H9 (cell line): ENCODE data around the gene CELSR2. TPM values are rescaled to one million over a fixed set of nuclear protein-coding genes. Genes with fewer than 3 reads are reported as not detected.

Experiments used
- DNase-seq: peaks from one replicate; pipeline ENCODE4 v3.0.0-alpha.2; 2017
- H2AFZ ChIP-seq: one replicate; pipeline ENCODE4 v1.6.1; 2013; ENCODE audit warnings: mild to moderate bottlenecking, low read length, control low read depth, moderate library complexity
- H2AK5ac ChIP-seq: 2 replicates; pipeline ENCODE4 v1.6.1; 2013; ENCODE audit warnings: low read length, control low read depth, mixed read lengths; ENCODE audit not compliant: insufficient read length
- H2BK120ac ChIP-seq: one replicate; pipeline ENCODE4 v1.6.1; 2013; ENCODE audit warnings: low read depth, mild to moderate bottlenecking, low read length, control low read depth, inconsistent platforms; ENCODE audit not compliant: poor library complexity, severe bottlenecking
- H2BK12ac ChIP-seq: 2 replicates; pipeline ENCODE4 v1.6.1; 2013; ENCODE audit warnings: low read length, control low read depth, mixed read lengths, low read depth; ENCODE audit not compliant: insufficient read length
- H2BK15ac ChIP-seq: 2 replicates; pipeline ENCODE4 v1.6.1; 2013; ENCODE audit warnings: low read depth, low read length, control low read depth
- H2BK20ac ChIP-seq: one replicate; pipeline ENCODE4 v1.6.1; 2013; ENCODE audit warnings: low read depth, mild to moderate bottlenecking, low read length, control low read depth, inconsistent platforms; ENCODE audit not compliant: poor library complexity, severe bottlenecking
- H2BK5ac ChIP-seq: 2 replicates; pipeline ENCODE4 v1.6.1; 2013; ENCODE audit warnings: low read length, control low read depth, mixed read lengths; ENCODE audit not compliant: insufficient read length
- H3K14ac ChIP-seq: 2 replicates; pipeline ENCODE4 v1.6.1; 2013; ENCODE audit warnings: low read length, control low read depth; ENCODE audit not compliant: insufficient read depth
- H3K18ac ChIP-seq: 2 replicates; pipeline ENCODE4 v1.6.1; 2013; ENCODE audit warnings: low read depth, mild to moderate bottlenecking, mixed read lengths, low read length, control low read depth; ENCODE audit not compliant: insufficient read length
- H3K23ac ChIP-seq: 2 replicates; pipeline ENCODE4 v1.6.1; 2013; ENCODE audit warnings: low read length, control low read depth, mixed read lengths, low read depth; ENCODE audit not compliant: insufficient read length
- H3K23me2 ChIP-seq: 2 replicates; pipeline ENCODE4 v1.6.1; 2013; ENCODE audit warnings: low read depth, mild to moderate bottlenecking, mixed read lengths, low read length, control low read depth; ENCODE audit not compliant: insufficient read length, poor library complexity, severe bottlenecking
- H3K27ac ChIP-seq: 2 replicates; pipeline ENCODE4 v1.5.1; 2013; ENCODE audit warnings: low read length, control low read depth, mixed read lengths, low read depth; ENCODE audit not compliant: insufficient read length
- H3K27me3 ChIP-seq: 2 replicates; pipeline ENCODE4 v1.6.1; 2013; ENCODE audit warnings: low read length, control low read depth, inconsistent platforms; ENCODE audit not compliant: insufficient read depth
- H3K4ac ChIP-seq: 2 replicates; pipeline ENCODE4 v1.6.1; 2013; ENCODE audit warnings: low read depth, mild to moderate bottlenecking, control low read depth, inconsistent platforms, low read length, moderate library complexity
- H3K4me1 ChIP-seq: 2 replicates; pipeline ENCODE4 v1.6.1; 2013; ENCODE audit warnings: low read length, control low read depth, inconsistent platforms; ENCODE audit not compliant: insufficient read depth
- H3K4me2 ChIP-seq: 2 replicates; pipeline ENCODE4 v1.6.1; 2013; ENCODE audit warnings: low read length, control low read depth, mixed read lengths; ENCODE audit not compliant: insufficient read length, insufficient read depth
- H3K56ac ChIP-seq: 2 replicates; pipeline ENCODE4 v1.6.1; 2013; ENCODE audit warnings: low read depth, mild to moderate bottlenecking, mixed read lengths, low read length, control low read depth; ENCODE audit not compliant: insufficient read length
- H3K79me1 ChIP-seq: 2 replicates; pipeline ENCODE4 v1.6.1; 2013; ENCODE audit warnings: low read depth, mild to moderate bottlenecking, moderate library complexity, low read length, control low read depth, inconsistent platforms; ENCODE audit not compliant: insufficient read depth, poor library complexity, severe bottlenecking
- H3K79me2 ChIP-seq: 2 replicates; pipeline ENCODE4 v1.6.1; 2013; ENCODE audit warnings: low read length, control low read depth, inconsistent platforms; ENCODE audit not compliant: insufficient read depth
- H3K9ac ChIP-seq: 2 replicates; pipeline ENCODE4 v1.6.1; 2013; ENCODE audit warnings: low read length, control low read depth, mixed read lengths; ENCODE audit not compliant: insufficient read length; ENCODE audit errors: extremely low read depth
- H3K9me3 ChIP-seq: one replicate; pipeline ENCODE4 v1.6.1; 2013; ENCODE audit warnings: low read depth, low read length, inconsistent platforms; ENCODE audit not compliant: control insufficient read depth
- H3T11ph ChIP-seq: one replicate; pipeline ENCODE4 v1.6.1; 2013; ENCODE audit warnings: mild to moderate bottlenecking, low read length, control low read depth, inconsistent platforms
- H4K20me1 ChIP-seq: one replicate; pipeline ENCODE4 v1.6.1; 2013; ENCODE audit not compliant: control insufficient read depth, insufficient read length, insufficient read depth
- H4K5ac ChIP-seq: 2 replicates; pipeline ENCODE4 v1.6.1; 2013; ENCODE audit warnings: low read depth, mild to moderate bottlenecking, mixed read lengths, low read length, control low read depth; ENCODE audit not compliant: insufficient read length
- H4K8ac ChIP-seq: replicated peaks from 2 replicates; pipeline ENCODE4 v1.6.1; 2013; ENCODE audit warnings: low read length, control low read depth, mixed read lengths, low read depth; ENCODE audit not compliant: insufficient read length
- H4K91ac ChIP-seq: 2 replicates; pipeline ENCODE4 v1.6.1; 2013; ENCODE audit warnings: low read depth, mild to moderate bottlenecking, moderate library complexity, mixed read lengths, low read length, control low read depth; ENCODE audit not compliant: insufficient read length
- H3K27ac Mint-ChIP-seq, 3 experiments: 2 replicates in 2 of 3; 3 replicates in 1 of 3; pipeline ENCODE4 v1.8.0; 2020 to 2021; ENCODE audit warnings: mixed read lengths in 3 of 3, mild to moderate bottlenecking in 1 of 3, moderate library complexity in 1 of 3
- H3K27me3 Mint-ChIP-seq: 2 replicates; pipeline ENCODE4 v1.8.0; 2021; ENCODE audit warnings: low read depth, mild to moderate bottlenecking, moderate library complexity, mixed read lengths
- H3K36me3 Mint-ChIP-seq, 3 experiments: 2 replicates in 2 of 3; 3 replicates in 1 of 3; pipeline ENCODE4 v1.8.0; 2020 to 2021; ENCODE audit warnings: low read depth in 3 of 3, mixed read lengths in 3 of 3; ENCODE audit not compliant: insufficient read depth in 1 of 3
- H3K4me1 Mint-ChIP-seq, 2 experiments: 2 replicates each; pipeline ENCODE4 v1.8.0; 2020; ENCODE audit warnings: mixed read lengths in 2 of 2
- H3K4me3 Mint-ChIP-seq, 2 experiments: 2 replicates in 1 of 2; 3 replicates in 1 of 2; pipeline ENCODE4 v1.8.0; 2020 to 2021; ENCODE audit warnings: mild to moderate bottlenecking in 2 of 2, mixed read lengths in 2 of 2, moderate library complexity in 1 of 2
- H3K9me3 Mint-ChIP-seq, 2 experiments: 2 replicates in 1 of 2; 3 replicates in 1 of 2; pipeline ENCODE4 v1.8.0; 2020; ENCODE audit warnings: mild to moderate bottlenecking in 2 of 2, mixed read lengths in 2 of 2, moderate library complexity in 1 of 2
- CTCF ChIP-seq: fragments of 200-600 bp; sonication (generic); conservative IDR thresholded peaks from 3 replicates; pipeline ENCODE4 v1.8.0; 2021; ENCODE audit warnings: antibody characterized with exemption, mild to moderate bottlenecking
- WGBS: extraction: QIAGEN DNeasy Blood & Tissue Kit; methylation state at CpG from one replicate; pipeline ENCODE4 v1.1.7; 2013; ENCODE audit warnings: missing lambda C conversion rate, low lambda C conversion rate, mixed read lengths; ENCODE audit not compliant: insufficient read length; ENCODE audit errors: extremely low coverage; 5-methylcytosine and 5-hydroxymethylcytosine counted together
- total RNA-seq: library from RNA; stranded (reverse); gene quantifications from 2 replicates; pipeline ENCODE4 v1.2.1, GENCODE V29; 2021

Gene CELSR2
- total RNA-seq, 1 experiment from 2014 or later: 29.2 TPM

- Histone ChIP-seq H2BK20ac (no peak overlapping the region), H2AK5ac (no peak overlapping the region), H3K9ac (no peak overlapping the region), H3T11ph (no peak overlapping the region), H3K27me3 (no peaks in the 10 kb centered on the region), H3K18ac (no peak overlapping the region), H2AFZ (no peak overlapping the region), H2BK5ac (no peak overlapping the region), H3K79me2 (peaks cover 6% of the 10 kb centered on the region; the same call in 1 of the 2 replicates), H3K23me2 (peaks cover 8% of the 10 kb centered on the region), H3K4me2 (no peak overlapping the region), H3K79me1 (peaks cover 3% of the 10 kb centered on the region), H4K5ac (no peak overlapping the region), H2BK12ac (no peak overlapping the region), H3K56ac (no peak overlapping the region), H4K91ac (no peak overlapping the region), H3K9me3 (no peaks in the 10 kb centered on the region), H2BK15ac (no peak overlapping the region), H2BK120ac (no peak overlapping the region), H3K4me1 (peaks cover 2% of the 10 kb centered on the region; the same call in 1 of the 2 replicates), H3K14ac (no peak overlapping the region), H3K23ac (no peak overlapping the region), H4K20me1 (no peaks in the 10 kb centered on the region), H3K27ac (no peak overlapping the region), H4K8ac (no peak overlapping the region), H3K4ac (no peak overlapping the region)
- peaks cover 4% of the 10 kb centered on the region for H3K27me3 Mint-ChIP-seq
- no CpG with 5 or more reads among the region's 8 CpGs for WGBS
- peak overlapping the region in 1 of 3 experiments; percentile 1; a peak in 1 of 7 replicates for H3K27ac Mint-ChIP-seq
- TF ChIP-seq CTCF: no peak
- H3K4me3 Mint-ChIP-seq: no peak overlapping the region
- DNase-seq: no peak
- peaks cover 13 to 15% of the 10 kb centered on the region in 2 experiments for H3K4me1 Mint-ChIP-seq
- H3K9me3 Mint-ChIP-seq: no peaks in the 10 kb centered on the region
- peaks cover 0 to 5% (median 1%) of the 10 kb centered on the region in 3 experiments; a peak in 1 of 7 replicates for H3K36me3 Mint-ChIP-seq
These were observed 39.3 kb upstream of the CELSR2 start for GRCh38 chr1:109210058-109210457.
